Peyer's patch (tissue), 4 donors: Measurements from ENCODE around the gene GSTM4.

Source experiments
- CTCF ChIP-seq, 6 experiments: fragments of 450-650 bp in 4 of 6; fragments of 200-600 bp in 2 of 6; sonication (generic) in 1 of 6; IDR thresholded peaks; one replicate each; pipeline ENCODE4 v1.5.1; 2017 to 2019; ENCODE audit warnings: antibody characterized with exemption in 6 of 6, mild to moderate bottlenecking in 3 of 6, moderate library complexity in 1 of 6
- POLR2A ChIP-seq, 2 donors: fragments of 450-650 bp; IDR thresholded peaks; one replicate each; pipeline ENCODE4 v1.5.1; 2017; ENCODE audit warnings: antibody characterized with exemption in 2 of 2, mild to moderate bottlenecking in 2 of 2, moderate library complexity in 2 of 2

- TF ChIP-seq CTCF (IDR thresholded peaks at IDR 0.05), result no peak
- no peak for TF ChIP-seq POLR2A (IDR thresholded peaks at IDR 0.05)
Measured at GRCh38 chr1:109611308-109611990, 44.5 kb upstream of the GSTM4 start.
